ENCODE measurements around the gene HTR1D.
"Not testable (repeated sequence)": the region's sequence is repeated elsewhere in the genome, so short reads cannot be mapped to it uniquely, and the experiment has no call there.

Gene HTR1D

GRCh38 chr1:23217421-23218115, at the start of gene HTR1D:
HTR1D (minus strand) TSS chr1:23217502; CDS start chr1:23194219, 23,283 bp downstream.
- no peak for DNase-seq (ENCODE audit: low read depth)
- no peak for TF ChIP-seq CTCF (conservative IDR thresholded peaks at IDR 0.05; ENCODE audit: low read length)
- H3K4me3 ChIP-seq (ENCODE audit: low read length): no peak within 1 kb of the TSS

DNA sequence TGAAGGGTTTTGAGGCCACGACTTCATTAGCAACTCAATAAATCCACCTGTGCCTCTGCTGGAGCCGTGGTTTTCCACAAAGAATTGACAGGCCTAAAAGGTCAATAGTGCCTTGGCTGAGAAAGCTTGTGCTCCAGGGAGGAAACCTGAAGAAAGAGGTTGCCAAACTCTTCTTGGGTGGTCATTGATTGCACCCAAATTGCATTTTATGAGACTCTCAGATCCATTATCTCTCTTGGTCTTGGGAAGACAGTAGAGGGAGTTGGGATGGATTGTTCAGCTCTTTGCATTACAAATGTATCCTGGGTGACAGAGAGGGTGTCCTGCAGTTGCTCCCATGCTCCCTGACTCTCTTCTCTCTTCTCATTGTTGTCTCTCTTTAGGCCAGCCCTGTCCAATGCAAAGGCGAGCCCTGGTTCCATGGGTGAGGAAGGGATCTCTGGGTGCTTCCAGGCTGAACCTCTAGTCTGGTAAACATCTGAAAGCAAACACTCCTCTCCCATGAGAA, 46.1 kb upstream of the HTR1D start:
- DNase-seq (ENCODE audit: low read depth): no peak
- TF ChIP-seq CTCF (conservative IDR thresholded peaks at IDR 0.05; ENCODE audit: low read length): no peak
- H3K4me3 ChIP-seq (ENCODE audit: low read length): no peak overlapping the region

GRCh38 chr1:23258082-23258481, 40.8 kb upstream of the HTR1D start:
- H3K4me3 ChIP-seq (ENCODE audit: low read length); DNase-seq (ENCODE audit: low read depth): not testable (repeated sequence)

DNA sequence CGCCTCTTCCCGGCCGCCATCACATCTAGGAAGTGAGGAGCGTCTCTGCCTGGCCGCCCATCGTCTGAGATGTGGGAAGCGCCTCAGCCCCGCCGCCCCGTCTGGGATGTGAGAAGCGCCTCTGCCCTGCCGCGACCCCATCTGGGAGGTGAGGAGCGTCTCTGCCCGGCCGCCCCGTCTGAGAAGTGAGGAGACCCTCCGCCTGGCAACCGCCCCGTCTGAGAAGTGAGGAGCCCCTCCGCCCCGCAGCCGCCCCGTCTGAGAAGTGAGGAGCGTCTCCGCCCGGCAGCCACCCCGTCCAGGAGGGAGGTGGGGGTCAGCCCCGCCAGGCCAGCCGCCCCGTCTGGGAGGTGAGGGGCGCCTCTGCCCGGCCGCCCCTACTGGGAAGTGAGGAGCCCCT, 40.1 kb upstream of the HTR1D start:
- not testable (repeated sequence) for DNase-seq (ENCODE audit: low read depth); H3K4me3 ChIP-seq (ENCODE audit: low read length)

DNA sequence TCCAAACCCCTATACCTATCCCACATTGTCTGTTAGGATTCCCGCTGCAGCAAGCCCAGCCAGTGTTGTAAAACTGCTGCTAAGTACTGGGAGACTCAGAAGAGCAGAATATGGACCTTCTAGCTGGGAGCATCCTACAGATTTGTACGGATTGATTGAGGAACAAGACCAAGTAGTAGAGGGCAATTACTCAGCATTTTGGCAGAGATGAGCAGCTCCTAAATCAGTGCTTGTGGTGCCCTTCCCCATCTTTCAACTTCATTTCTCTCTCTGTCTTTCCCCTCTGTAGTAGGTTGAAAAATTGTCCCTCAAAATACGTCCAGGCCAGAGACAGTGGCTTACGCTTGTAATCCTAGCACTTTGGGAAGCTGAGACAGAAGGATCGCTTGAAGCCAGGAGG, 37.3 kb upstream of the HTR1D start:
- no peak for DNase-seq (ENCODE audit: low read depth)
- no peak for TF ChIP-seq CTCF (conservative IDR thresholded peaks at IDR 0.05; ENCODE audit: low read length)

GRCh38 chr1:23251812-23252211, 34.5 kb upstream of the HTR1D start:
- no peak for TF ChIP-seq CTCF (conservative IDR thresholded peaks at IDR 0.05; ENCODE audit: low read length)
- no peak overlapping the region for H3K4me3 ChIP-seq (ENCODE audit: low read length)
- DNase-seq (ENCODE audit: low read depth): no peak

More for the DNA sequence above, 37.3 kb upstream of the HTR1D start:
- no peak overlapping the region for H3K4me3 ChIP-seq (ENCODE audit: low read length)

DNA sequence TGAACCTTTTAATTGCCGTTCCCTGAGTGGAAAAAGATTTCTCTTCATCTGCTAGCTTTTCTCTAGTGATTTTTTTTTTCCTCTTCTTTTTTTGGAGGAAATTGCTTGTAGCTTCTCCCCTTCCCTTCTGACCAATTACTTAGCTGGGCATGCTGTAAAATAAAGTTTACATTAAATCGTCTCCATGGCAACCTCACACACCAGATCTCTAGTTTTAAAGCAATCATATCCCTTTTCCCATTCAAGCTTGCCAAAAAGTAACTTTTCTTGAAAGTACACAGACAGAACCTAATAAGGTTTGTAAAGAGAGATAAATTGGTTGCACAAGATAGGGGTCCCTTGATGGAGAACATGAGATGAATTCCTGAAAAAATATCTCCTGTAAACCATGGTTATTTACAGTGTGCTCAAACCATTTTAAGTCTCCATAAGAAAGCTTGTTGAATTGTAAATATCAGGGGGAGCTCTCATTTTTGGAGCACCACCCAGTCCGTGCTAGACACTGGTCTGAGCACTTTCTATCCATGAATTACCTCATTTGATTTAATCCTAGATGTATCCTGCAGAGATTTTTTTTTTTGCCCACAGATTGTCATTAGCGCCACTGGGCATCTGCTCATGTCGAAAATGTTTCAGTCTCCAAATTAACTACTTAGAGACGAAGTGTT, 32.6 kb upstream of the HTR1D start:
- no peak for DNase-seq (ENCODE audit: low read depth)
- no peak for TF ChIP-seq CTCF (conservative IDR thresholded peaks at IDR 0.05; ENCODE audit: low read length)
- H3K4me3 ChIP-seq (ENCODE audit: low read length): no peak overlapping the region

- TF ChIP-seq CTCF (conservative IDR thresholded peaks at IDR 0.05; ENCODE audit: low read length): no peak
- no peak for DNase-seq (ENCODE audit: low read depth)
- H3K4me3 ChIP-seq (ENCODE audit: low read length): no peak overlapping the region
Observed at GRCh38 chr1:23247276-23247675, 30.0 kb upstream of the HTR1D start.

Measured in AG10803 (cell line).